Astrocyte of the spinal cord (primary cell): ENCODE data around the gene ADGRE3.

Experiments used
- DNase-seq: peaks from one replicate; pipeline ENCODE4 v3.0.0; 2011; ENCODE audit warnings: low read depth, low spot score
- H3K4me3 ChIP-seq: 2 replicates; pipeline ENCODE4 v1.5.1; 2011; ENCODE audit warnings: low read depth, mild to moderate bottlenecking, low read length, moderate library complexity
- CTCF ChIP-seq: IDR thresholded peaks from 2 replicates; pipeline ENCODE4 v1.5.1; 2012; ENCODE audit warnings: low read depth, mild to moderate bottlenecking, low read length, inconsistent platforms
- in situ Hi-C: cut with HindIII; loops from 2 replicates; pipeline ENCODE4 v1.10.0; 2017; ENCODE audit warnings: low sequenced_read_pairs

ADGRE3 gene

GRCh38 chr19:14571695-14572490, 102.8 kb downstream of the ADGRE3 start, which contains the start of gene NDUFB7:
NDUFB7 (minus strand) TSS chr19:14572066; CDS start chr19:14572000, 66 bp downstream.
- H3K4me3 ChIP-seq, result peak within 1 kb of the TSS; percentile 99
- in situ Hi-C loops, result no loop called here
- peak; percentile 95 for DNase-seq
- peak; percentile 92 for TF ChIP-seq CTCF

GRCh38 chr19:14570864-14571527, 103.6 kb downstream of the ADGRE3 start:
- in situ Hi-C loops, result no loop called here
- DNase-seq, result no peak
- TF ChIP-seq CTCF, result no peak
- H3K4me3 ChIP-seq, result peak overlapping the region; percentile 99
